Right ventricle myocardium superior (tissue), 1 donor: ENCODE measurements around the gene HBE1. TPM values are rescaled to one million over a fixed set of nuclear protein-coding genes. Genes with fewer than 3 reads are reported as not detected.
A peak's percentile ranks its signal among the peaks of the same experiment; 100 is the strongest.

Experiments used
- ATAC-seq: fragments of 200-7000 bp; cut with Tn5 transposase; one replicate; pipeline ENCODE4 v1.9.1; 2020; ENCODE audit warnings: mild to moderate bottlenecking; ENCODE audit not compliant: poor library complexity
- DNase-seq: peaks from one replicate; pipeline ENCODE4 v3.0.0-alpha.2; 2020
- intact Hi-C: fragments of 100-400 bp; cut with DNase I; formaldehyde crosslinking; loops from one replicate; pipeline ENCODE4 v1.11.2; 2022
- total RNA-seq: library from RNA; stranded (reverse); fragmentation: NEBNext Ultra II Directional; extraction: Animal tissue kit (Norgen Biotek cat#: 25700); gene quantifications from one replicate; pipeline ENCODE4 v1.2.1, GENCODE V29; 2021
- donor health status: DM: no; HTN: yes; CAD: no; lungs with severe emphysema.

The HBE1 gene
- total RNA-seq, 1 donor from 2014 or later: not detected

DNA sequence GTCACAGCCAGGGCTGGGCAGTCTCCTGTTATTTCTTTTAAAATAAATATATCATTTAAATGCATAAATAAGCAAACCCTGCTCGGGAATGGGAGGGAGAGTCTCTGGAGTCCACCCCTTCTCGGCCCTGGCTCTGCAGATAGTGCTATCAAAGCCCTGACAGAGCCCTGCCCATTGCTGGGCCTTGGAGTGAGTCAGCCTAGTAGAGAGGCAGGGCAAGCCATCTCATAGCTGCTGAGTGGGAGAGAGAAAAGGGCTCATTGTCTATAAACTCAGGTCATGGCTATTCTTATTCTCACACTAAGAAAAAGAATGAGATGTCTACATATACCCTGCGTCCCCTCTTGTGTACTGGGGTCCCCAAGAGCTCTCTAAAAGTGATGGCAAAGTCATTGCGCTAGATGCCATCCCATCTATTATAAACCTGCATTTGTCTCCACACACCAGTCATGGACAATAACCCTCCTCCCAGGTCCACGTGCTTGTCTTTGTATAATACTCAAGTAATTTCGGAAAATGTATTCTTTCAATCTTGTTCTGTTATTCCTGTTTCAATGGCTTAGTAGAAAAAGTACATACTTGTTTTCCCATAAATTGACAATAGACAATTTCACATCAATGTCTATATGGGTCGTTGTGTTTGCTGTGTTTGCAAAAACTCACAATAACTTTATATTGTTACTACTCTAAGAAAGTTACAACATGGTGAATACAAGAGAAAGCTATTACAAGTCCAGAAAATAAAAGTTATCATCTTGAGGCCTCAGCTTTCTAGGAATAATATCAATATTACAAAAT lies 18.6 kb upstream of the HBE1 start:
- ATAC-seq (no peak), DNase-seq (no peak)
- intact Hi-C loops: no loop called here

DNA sequence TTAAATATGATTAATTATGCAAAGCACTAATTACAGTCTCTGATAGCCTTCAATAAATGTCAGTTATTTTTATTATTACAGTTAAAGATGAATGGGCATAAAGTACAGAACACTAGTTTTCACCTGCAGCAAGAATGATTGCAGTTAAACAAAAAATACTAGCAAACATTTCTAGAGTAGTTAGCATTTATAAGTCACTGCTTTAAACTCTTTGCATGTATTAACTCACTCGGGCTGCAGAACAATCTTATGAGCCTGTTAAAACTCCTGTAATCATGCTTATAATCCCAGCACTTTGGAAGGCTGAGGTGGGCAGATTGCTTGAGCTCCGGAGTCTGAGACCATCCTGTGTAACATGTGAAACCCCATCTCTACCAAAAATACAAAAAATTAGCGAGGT lies 17.2 kb upstream of the HBE1 start:
- ATAC-seq: no peak
- intact Hi-C loops: no loop called here
- DNase-seq: no peak

DNA sequence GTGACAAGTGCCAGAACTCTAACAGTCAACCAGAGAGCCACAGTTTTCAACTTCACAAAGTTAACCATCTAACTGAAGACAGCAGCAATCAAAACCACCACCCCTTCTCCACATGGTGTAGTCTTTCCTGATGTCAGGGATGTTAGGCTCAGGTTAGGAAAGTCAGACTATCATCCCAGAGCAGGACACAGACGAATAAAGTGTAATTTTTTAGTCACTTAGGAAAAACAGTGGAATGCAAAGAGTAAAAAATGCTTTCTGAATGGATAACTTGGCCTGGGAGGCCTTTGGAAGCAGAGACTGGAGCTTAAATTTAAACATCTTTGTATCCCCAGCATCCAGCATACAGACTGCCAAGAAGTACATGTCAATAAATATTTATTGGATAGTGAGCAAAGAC lies 16.6 kb upstream of the HBE1 start:
- DNase-seq (no peak), ATAC-seq (no peak)
- intact Hi-C loops: no loop called here

DNA sequence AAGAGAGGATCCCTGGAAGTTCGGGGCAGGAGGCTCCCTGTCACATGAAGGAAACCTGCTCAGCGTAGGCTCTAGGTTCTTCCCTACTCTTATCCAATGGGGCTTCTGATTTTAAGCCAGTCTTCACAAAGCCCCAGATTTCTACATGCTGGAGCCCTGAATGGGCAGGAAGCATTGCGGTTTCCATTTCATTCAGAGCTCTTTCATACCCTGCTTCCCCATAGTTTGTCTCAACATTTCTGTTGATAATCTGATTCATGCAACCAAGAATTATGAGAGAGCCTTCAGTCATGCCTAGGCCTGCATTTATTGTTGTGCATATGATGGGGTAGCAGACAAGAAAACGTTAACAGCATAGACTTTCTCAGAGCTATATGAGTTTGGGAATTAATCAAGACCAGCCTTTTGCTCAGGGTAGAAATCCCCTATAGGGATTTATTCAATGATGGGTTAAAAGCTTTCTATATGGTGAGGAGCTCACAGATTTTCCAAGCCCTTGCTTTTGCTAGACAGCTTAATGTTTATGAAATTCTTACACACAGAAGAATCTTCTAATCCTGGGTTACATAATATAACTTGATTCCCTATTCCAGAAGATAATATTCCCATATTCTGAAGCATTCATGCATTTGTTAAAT lies 16.1 kb upstream of the HBE1 start:
- intact Hi-C loops: no loop called here

DNA sequence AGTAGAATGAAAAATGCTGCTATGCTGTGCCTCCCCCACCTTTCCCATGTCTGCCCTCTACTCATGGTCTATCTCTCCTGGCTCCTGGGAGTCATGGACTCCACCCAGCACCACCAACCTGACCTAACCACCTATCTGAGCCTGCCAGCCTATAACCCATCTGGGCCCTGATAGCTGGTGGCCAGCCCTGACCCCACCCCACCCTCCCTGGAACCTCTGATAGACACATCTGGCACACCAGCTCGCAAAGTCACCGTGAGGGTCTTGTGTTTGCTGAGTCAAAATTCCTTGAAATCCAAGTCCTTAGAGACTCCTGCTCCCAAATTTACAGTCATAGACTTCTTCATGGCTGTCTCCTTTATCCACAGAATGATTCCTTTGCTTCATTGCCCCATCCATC lies 14.9 kb upstream of the HBE1 start:
- no peak for DNase-seq
- no peak for ATAC-seq
- intact Hi-C loops: no loop called here

More for the DNA sequence above, 16.1 kb upstream of the HBE1 start:
- ATAC-seq (no peak), DNase-seq (no peak)

DNA sequence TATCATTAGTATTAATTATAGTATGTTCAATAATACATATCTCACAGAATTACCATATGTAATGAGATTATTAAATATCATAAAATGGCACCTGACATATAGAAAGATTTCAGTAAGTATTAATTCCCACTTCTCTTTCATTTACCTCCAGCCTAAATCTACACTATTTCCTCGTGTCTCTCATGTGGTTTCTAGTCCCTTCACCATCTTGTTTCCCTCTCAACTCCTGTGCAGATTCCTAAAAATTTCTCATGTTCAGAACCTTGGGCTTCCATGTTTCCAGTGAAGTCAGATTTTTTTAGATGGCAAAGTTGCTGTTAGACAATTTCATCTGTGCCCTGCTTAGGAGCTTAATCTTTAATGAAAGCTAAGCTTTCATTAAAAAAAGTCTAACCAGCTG lies 14.1 kb upstream of the HBE1 start:
- DNase-seq (no peak), ATAC-seq (no peak)
- intact Hi-C loops: no loop called here

DNA sequence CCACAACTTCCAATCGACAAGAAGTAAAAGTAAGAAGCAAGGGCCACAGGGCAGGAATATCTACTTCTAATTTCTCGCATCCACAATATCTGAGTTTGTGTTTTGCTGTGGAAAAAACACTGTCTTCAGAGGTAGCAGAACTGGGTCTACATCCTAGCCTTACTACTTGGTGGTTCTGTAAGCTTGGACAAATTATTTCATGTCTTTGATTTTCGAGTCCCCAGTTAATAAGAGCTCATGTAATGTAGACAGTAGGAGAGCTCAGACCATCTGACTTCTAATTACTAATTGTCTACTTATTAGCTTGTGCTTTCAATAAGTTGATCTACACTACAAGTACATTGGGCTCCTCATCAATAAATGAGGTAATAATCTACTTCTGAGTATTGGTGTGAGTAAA lies 13.3 kb upstream of the HBE1 start:
- ATAC-seq (no peak), DNase-seq (no peak)
- intact Hi-C loops: no loop called here

DNA sequence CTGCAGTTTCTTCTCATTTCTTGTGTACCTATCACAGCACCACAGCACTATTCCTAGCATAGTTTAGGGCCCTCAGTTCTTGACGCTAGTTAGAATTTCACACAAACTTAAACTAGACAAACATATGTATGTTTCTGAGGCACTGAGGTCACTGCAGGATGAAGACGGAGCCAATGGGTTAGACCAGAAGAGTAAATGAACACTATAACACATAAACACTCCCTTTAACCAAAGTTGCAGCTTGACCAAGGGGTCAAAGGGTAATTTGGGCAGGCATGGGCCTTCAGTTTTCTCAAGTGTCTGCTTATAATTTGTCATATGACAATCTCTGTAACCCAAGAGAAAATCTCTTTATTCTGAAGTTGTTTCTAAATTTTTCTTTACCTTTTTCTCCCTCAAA lies 12.9 kb upstream of the HBE1 start:
- intact Hi-C loops: no loop called here
- no peak for ATAC-seq
- DNase-seq: no peak

DNA sequence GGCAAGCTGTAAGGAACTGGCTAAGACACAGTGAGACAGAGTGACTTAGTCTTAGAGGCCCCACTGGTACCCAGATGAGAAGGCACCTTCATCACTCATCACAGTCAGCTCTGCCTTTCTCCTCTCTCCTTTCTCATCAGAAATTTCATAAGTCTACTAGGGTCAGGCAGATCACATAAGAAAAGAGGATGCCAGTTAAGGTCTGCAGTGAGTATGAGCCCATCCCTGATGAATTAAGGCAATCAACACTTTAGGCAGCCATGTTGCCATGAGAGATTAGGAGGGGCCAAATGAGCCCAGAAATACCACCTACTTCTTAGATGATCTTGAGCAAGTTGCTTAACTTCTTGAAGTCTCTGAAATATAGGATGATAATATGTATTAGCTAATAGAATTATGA lies 11.9 kb upstream of the HBE1 start:
- intact Hi-C loops: no loop called here
- ATAC-seq (no peak), DNase-seq (no peak)

DNA sequence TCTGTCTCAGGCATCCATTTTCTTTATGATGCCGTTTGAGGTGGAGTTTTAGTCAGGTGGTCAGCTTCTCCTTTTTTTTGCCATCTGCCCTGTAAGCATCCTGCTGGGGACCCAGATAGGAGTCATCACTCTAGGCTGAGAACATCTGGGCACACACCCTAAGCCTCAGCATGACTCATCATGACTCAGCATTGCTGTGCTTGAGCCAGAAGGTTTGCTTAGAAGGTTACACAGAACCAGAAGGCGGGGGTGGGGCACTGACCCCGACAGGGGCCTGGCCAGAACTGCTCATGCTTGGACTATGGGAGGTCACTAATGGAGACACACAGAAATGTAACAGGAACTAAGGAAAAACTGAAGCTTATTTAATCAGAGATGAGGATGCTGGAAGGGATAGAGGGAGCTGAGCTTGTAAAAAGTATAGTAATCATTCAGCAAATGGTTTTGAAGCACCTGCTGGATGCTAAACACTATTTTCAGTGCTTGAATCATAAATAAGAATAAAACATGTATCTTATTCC lies 10.9 kb upstream of the HBE1 start:
- DNase-seq: peak; percentile 39
- peak; percentile 56 for ATAC-seq
- intact Hi-C loops: no loop called here

DNA sequence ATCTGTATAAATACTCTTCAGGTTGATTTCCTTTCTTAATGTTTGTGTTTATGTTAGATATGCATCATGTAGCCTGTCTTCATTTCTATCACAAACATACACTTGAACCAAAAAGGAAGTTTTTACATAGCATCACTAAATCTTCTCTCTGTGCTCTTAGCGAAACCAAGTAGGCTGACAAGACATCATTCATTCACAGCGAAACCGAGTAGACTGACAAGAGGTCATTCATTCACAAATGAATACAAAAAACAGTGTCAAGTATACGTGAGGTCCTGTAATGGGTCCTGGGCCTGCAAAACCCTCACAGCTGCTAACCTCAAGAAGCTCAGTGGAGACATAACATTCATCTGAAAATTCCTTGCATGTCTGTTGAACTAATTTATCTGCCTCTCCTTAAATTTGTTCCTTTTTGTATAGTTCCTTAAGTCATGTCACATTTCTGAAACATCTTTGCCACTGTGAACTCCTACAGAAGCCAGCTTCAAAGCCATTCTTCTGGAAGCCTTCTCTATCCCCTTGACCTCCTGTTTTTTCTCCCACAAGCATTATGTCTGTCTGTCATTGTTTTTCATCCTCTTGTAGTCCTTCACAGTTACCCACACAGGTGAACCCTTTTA lies 9.8 kb upstream of the HBE1 start:
- ATAC-seq: no peak
- intact Hi-C loops: no loop called here
- DNase-seq: no peak

DNA sequence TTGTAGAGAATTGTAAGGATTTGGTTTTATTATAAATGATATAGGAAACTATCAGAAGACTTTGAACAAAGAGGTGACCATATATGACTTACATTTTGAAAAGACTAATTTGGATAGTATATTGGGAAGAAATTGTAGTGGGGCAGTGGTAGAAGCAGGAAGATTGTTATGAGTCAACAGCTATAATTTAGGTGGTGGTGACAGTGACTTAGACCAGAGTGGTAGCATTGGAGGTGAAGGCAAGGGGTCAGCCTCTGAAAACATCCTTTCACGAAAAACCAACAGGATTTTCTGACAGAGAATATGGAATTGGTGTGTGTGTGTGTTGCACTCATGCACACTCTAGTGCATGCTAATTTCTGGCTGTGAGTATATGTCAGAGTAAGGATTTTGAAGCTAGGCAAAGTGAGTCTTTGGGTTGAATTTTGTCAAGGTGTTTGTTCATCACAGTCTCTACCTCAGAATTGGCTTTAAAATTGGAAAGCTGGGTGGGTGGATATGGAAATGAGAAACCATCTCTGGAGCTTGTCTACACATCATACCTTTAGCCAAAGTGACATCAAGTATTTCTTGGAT lies 8.2 kb upstream of the HBE1 start:
- no peak for DNase-seq
- ATAC-seq: no peak
- intact Hi-C loops: no loop called here

DNA sequence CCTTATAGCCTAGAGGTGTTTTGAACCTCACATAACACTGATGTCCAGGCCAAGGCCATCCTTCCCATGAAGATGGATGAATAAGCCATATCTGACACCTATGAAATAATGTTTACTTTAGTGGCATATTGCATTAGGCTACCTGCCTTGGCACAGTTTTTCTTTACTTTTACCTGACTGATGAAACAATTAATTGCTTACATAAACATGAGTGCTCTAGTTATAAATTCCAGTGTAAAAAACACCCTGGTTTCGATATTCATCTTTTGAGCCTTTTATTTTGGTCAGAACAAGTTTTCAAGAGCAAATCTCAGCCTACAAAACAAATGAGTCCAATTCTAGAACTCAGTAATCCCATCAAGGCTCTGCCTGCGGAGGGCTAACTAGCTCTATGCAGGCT lies 7.0 kb upstream of the HBE1 start:
- ATAC-seq (no peak), DNase-seq (no peak)
- intact Hi-C loops: no loop called here

DNA sequence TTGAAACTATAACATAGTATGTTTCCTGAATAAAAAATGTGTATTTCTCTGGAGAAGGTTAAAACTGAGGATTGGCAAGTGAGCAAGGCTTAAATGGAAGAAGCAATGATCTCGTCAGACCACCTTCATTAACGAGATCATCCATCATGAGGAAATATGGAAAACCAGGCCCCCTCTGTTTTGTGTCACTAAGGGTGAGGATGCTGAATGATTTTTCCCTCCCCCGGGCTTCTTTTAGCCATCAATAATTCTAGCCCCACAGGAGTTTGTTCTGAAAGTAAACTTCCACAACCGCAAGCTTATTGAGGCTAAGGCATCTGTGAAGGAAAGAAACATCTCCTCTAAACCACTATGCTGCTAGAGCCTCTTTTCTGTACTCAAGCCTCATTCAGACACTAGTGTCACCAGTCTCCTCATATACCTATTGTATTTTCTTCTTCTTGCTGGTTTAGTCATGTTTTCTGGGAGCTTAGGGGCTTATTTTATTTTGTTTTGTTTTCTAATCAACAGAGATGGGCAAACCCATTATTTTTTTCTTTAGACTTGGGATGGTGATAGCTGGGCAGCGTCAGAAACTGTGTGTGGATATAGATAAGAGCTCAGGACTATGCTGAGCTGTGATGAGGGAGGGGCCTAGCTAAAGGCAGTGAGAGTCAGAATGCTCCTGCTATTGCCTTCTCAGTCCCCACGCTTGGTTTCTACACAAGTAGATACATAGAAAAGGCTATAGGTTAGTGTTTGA lies 5.8 kb upstream of the HBE1 start:
- intact Hi-C loops: no loop called here
- DNase-seq: no peak
- no peak for ATAC-seq

DNA sequence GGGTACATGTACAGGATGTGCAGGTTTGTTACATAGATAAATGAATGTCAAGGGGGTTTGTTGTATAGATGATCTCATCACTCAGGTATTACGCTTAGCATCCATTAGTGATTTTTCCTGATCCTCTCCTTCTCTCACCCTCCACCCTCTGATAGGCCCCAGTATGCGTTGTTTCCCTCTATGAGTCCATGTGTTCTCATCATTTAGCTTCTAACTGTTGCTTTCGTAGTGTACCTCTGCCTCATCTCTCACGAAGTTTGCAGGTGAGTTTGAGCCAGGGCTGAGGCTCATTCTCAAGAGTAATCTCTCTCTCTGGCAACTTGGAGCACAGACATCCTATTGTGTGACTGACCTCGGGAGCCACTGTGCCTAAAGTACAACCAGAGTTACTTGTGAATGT lies 4.7 kb upstream of the HBE1 start:
- intact Hi-C loops: no loop called here
- DNase-seq (no peak), ATAC-seq (no peak)

DNA sequence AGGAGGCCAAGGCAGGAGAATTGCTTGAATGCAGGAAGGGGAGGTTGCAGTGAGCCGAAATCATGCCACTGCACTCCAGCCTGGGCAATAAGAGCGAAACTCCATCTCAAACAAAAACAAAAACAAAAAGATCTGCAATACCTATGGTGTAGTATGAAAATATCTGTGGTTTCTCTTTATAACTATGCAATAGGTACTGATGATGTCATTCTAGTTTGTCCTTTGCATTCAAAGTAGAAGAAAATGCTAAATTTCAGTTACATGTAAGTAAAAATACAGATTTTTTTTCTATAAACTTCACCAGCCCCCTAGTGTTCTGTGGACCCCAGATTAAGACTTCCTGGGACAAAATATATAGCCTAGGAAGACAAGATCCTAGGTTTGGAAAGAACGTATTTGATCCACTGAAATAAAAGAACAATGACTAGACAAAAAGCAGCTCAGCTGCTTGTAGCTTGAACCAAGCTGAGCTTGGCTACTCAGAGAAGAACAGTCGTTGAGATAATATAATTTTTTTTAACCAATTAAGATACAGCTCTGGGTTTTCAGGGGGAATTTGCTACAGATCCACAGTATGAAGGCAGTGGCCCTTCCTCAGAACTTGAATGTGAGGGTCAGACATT lies 2.8 kb upstream of the HBE1 start:
- ATAC-seq (no peak), DNase-seq (no peak)
- intact Hi-C loops: no loop called here

DNA sequence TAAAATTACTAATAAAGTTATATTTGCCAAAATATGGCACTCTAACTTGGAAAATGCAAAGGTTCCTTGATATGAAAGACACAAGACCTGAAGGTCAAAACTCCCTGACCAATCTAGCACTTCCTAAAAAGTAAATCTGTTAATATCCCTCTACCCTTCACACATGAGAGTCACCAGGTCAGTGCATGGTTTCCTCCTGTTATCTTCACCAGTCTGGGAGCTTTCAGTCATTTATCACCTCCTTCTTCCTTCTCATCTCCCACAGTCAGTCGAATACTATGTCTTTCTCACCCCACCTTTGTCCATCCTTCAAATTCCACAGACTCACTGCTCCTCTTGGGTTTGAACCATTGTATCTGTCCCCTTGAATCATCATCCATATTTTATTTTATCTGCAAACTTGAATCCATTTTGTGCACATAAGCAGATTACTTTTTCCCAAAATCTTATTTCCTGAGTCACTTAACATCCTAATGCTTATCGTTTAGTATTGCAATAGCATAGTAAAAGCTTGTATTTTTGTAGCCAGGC lies 2.6 kb downstream of the HBE1 start:
- ATAC-seq (no peak), DNase-seq (no peak)
- intact Hi-C loops: no loop called here

DNA sequence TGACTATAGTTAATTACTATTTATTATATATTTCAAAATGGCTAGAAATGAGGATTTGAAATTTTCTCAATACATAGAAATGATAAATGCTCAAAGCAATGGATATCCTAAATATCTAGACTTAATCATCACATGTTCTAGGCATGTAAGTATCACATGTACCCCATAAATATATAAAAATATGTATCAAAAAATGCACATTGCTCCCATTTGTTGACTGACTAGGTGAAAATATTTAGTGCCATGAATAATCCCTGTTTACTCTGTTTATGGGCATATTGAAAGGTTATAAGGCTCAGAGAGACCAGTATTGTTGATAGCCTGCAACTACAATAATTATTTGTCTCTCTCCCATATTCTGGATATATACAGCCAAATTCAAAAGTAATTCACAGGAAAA lies 3.1 kb downstream of the HBE1 start:
- intact Hi-C loops: no loop called here
- no peak for DNase-seq
- no peak for ATAC-seq
